ENCODE results near the gene PHTF2.

GRCh38 chr7:77894574-77895091 lies 96.1 kb downstream of the PHTF2 start:
- no peak for TF ChIP-seq CTCF (IDR thresholded peaks at IDR 0.05)
- TF ChIP-seq FOXM1 (IDR thresholded peaks at IDR 0.05; ENCODE audit: low read depth) = no peak
- TF ChIP-seq YY1 (IDR thresholded peaks at IDR 0.05; ENCODE audit: low read depth) = no peak
- no peak for TF ChIP-seq POLR2AphosphoS5 (IDR thresholded peaks at IDR 0.05; ENCODE audit: low read depth, low read length)
- TF ChIP-seq NRF1 (IDR thresholded peaks at IDR 0.05; ENCODE audit: low read depth, low read length) = no peak
- no peak for TF ChIP-seq RCOR1 (IDR thresholded peaks at IDR 0.05; ENCODE audit: low read length)
- TF ChIP-seq, protein P1, sequence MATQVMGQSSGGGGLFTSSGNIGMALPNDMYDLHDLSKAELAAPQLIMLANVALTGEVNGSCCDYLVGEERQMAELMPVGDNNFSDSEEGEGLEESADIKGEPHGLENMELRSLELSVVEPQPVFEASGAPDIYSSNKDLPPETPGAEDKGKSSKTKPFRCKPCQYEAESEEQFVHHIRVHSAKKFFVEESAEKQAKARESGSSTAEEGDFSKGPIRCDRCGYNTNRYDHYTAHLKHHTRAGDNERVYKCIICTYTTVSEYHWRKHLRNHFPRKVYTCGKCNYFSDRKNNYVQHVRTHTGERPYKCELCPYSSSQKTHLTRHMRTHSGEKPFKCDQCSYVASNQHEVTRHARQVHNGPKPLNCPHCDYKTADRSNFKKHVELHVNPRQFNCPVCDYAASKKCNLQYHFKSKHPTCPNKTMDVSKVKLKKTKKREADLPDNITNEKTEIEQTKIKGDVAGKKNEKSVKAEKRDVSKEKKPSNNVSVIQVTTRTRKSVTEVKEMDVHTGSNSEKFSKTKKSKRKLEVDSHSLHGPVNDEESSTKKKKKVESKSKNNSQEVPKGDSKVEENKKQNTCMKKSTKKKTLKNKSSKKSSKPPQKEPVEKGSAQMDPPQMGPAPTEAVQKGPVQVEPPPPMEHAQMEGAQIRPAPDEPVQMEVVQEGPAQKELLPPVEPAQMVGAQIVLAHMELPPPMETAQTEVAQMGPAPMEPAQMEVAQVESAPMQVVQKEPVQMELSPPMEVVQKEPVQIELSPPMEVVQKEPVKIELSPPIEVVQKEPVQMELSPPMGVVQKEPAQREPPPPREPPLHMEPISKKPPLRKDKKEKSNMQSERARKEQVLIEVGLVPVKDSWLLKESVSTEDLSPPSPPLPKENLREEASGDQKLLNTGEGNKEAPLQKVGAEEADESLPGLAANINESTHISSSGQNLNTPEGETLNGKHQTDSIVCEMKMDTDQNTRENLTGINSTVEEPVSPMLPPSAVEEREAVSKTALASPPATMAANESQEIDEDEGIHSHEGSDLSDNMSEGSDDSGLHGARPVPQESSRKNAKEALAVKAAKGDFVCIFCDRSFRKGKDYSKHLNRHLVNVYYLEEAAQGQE (IDR thresholded peaks at IDR 0.05; ENCODE audit: low read depth, low read length) = no peak
- no peak for TF ChIP-seq MAX (IDR thresholded peaks at IDR 0.05; ENCODE audit: low read depth)
- no peak for TF ChIP-seq USF2 (IDR thresholded peaks at IDR 0.05; ENCODE audit: borderline replicate concordance, low read depth, low read length)
- no peak for TF ChIP-seq TCF12 (IDR thresholded peaks at IDR 0.05)
- TF ChIP-seq EZH2phosphoT487 (IDR thresholded peaks at IDR 0.05; ENCODE audit: borderline replicate concordance, low read depth) = no peak
- TF ChIP-seq, protein P2, sequence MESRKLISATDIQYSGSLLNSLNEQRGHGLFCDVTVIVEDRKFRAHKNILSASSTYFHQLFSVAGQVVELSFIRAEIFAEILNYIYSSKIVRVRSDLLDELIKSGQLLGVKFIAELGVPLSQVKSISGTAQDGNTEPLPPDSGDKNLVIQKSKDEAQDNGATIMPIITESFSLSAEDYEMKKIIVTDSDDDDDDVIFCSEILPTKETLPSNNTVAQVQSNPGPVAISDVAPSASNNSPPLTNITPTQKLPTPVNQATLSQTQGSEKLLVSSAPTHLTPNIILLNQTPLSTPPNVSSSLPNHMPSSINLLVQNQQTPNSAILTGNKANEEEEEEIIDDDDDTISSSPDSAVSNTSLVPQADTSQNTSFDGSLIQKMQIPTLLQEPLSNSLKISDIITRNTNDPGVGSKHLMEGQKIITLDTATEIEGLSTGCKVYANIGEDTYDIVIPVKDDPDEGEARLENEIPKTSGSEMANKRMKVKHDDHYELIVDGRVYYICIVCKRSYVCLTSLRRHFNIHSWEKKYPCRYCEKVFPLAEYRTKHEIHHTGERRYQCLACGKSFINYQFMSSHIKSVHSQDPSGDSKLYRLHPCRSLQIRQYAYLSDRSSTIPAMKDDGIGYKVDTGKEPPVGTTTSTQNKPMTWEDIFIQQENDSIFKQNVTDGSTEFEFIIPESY (IDR thresholded peaks at IDR 0.05; ENCODE audit: borderline replicate concordance, low read depth) = no peak
- no peak for TF ChIP-seq RFX5 (IDR thresholded peaks at IDR 0.05; ENCODE audit: low read length)
